ENCODE results near the gene LIMK2.
"Not testable (repeated sequence)": the region's sequence is repeated elsewhere in the genome, so short reads cannot be mapped to it uniquely, and the experiment has no call there.

Gene LIMK2

DNA sequence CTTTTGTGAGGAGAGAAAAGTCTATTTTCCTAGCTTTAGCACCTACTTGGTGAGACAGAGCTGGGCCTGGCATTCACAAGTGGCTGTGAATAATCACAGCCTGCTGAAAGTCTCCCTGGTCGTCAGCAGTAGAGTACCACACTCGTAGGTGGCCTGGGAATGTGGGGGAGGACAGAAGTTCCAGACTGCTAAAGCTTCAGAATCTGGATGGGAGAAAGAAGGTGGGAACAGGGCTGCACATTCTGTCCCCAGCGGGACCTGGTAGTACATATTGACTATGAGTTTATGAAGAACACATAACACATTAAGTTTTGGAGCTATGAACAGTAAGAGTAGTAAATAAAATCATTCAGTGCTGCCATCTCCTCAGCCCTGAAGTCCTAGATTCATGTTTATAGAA lies 19.0 kb upstream of the LIMK2 start:
- no peaks in the 10 kb centered on the region for H3K4me1 ChIP-seq (ENCODE audit: low read length)
- H3K9me2 ChIP-seq (replicated peaks; ENCODE audit: insufficient read depth, low read length) = no peaks in the 10 kb centered on the region
- TF ChIP-seq EZH2 (optimal IDR thresholded peaks at IDR 0.05; ENCODE audit: low read depth, low read length) (no peak), EZH2phosphoT487 (IDR thresholded peaks at IDR 0.05; ENCODE audit: low read length) (no peak)
- TF ChIP-seq, protein P1, sequence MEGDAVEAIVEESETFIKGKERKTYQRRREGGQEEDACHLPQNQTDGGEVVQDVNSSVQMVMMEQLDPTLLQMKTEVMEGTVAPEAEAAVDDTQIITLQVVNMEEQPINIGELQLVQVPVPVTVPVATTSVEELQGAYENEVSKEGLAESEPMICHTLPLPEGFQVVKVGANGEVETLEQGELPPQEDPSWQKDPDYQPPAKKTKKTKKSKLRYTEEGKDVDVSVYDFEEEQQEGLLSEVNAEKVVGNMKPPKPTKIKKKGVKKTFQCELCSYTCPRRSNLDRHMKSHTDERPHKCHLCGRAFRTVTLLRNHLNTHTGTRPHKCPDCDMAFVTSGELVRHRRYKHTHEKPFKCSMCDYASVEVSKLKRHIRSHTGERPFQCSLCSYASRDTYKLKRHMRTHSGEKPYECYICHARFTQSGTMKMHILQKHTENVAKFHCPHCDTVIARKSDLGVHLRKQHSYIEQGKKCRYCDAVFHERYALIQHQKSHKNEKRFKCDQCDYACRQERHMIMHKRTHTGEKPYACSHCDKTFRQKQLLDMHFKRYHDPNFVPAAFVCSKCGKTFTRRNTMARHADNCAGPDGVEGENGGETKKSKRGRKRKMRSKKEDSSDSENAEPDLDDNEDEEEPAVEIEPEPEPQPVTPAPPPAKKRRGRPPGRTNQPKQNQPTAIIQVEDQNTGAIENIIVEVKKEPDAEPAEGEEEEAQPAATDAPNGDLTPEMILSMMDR (IDR thresholded peaks at IDR 0.05; ENCODE audit: low read length) = no peak
- DNase-seq = no peak
- H3K27me3 ChIP-seq (replicated peaks; ENCODE audit: insufficient read depth, low read length) = no peaks in the 10 kb centered on the region
- no peak overlapping the region for H3K9ac ChIP-seq (ENCODE audit: low read length)
- no peaks in the 10 kb centered on the region for H4K20me1 ChIP-seq (ENCODE audit: insufficient read depth, low read length)
- no peak overlapping the region for H3K27ac ChIP-seq (ENCODE audit: low read length)
- H3K79me2 ChIP-seq (ENCODE audit: low read length) = no peaks in the 10 kb centered on the region
- no peak overlapping the region for H2AFZ ChIP-seq (ENCODE audit: low read length)
- H3K4me3 ChIP-seq (ENCODE audit: low read length) = no peak overlapping the region
- H3K4me2 ChIP-seq (ENCODE audit: low read depth, low read length) = no peak overlapping the region
- H3K9me3 ChIP-seq (replicated peaks; ENCODE audit: insufficient read depth, low read length) = no peaks in the 10 kb centered on the region
- no peaks in the 10 kb centered on the region for H3K36me3 ChIP-seq (replicated peaks; ENCODE audit: insufficient read depth, low read length)
- no peaks in the 10 kb centered on the region for H3F3A ChIP-seq (ENCODE audit: insufficient read depth, low read length)

DNA sequence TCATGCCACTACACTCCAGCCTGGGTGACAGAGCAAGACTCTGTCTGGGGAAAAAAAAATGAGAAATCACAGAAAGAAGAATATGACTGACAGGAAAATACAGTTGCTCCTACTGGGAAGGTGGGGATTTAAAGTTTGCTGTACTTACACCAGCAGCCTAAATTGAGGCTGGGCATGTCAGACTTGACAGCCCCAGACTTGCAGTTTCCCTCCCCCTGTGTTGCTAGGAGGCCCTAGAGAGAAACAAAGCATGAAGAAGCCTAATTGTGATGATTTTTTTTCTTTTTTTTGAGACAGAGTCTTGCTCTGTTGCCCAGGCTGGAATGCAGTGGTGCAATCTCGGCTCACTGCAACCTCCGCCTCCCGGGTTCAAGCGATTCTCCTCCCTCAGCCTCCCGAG lies 17.4 kb upstream of the LIMK2 start:
- not testable (repeated sequence) for DNase-seq; H3K4me1 ChIP-seq (ENCODE audit: low read length); H3K79me2 ChIP-seq (ENCODE audit: low read length); H3F3A ChIP-seq (ENCODE audit: insufficient read depth, low read length); H3K36me3 ChIP-seq (replicated peaks; ENCODE audit: insufficient read depth, low read length); H3K4me3 ChIP-seq (ENCODE audit: low read length); H3K9me2 ChIP-seq (replicated peaks; ENCODE audit: insufficient read depth, low read length); H4K20me1 ChIP-seq (ENCODE audit: insufficient read depth, low read length); H3K4me2 ChIP-seq (ENCODE audit: low read depth, low read length); H3K27me3 ChIP-seq (replicated peaks; ENCODE audit: insufficient read depth, low read length); H3K9me3 ChIP-seq (replicated peaks; ENCODE audit: insufficient read depth, low read length); H3K27ac ChIP-seq (ENCODE audit: low read length); H3K9ac ChIP-seq (ENCODE audit: low read length); H2AFZ ChIP-seq (ENCODE audit: low read length)

DNA sequence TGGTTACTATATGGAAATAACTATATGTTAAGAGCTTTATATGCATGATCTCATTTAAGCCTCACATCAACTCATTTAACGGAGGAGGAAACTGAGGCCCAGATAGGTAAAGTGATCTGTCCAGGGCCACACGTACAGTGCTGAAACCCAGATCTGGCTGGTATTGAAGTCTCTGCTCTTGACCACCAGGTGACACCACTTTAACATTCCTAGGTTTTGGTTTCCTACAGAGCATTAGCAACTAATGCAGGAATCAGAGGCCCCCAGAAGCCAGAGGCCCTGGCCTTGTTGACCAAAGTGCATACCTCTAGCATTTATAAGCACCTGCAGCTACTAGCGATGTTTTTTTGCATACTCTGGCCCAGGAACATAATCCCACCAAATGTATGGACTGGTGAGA lies 12.9 kb upstream of the LIMK2 start:
- Histone ChIP-seq H3K36me3 (replicated peaks; ENCODE audit: insufficient read depth, low read length) (no peaks in the 10 kb centered on the region), H3K9me3 (replicated peaks; ENCODE audit: insufficient read depth, low read length) (no peaks in the 10 kb centered on the region), H3K4me3 (ENCODE audit: low read length) (no peak overlapping the region), H2AFZ (ENCODE audit: low read length) (no peak overlapping the region), H3F3A (ENCODE audit: insufficient read depth, low read length) (no peaks in the 10 kb centered on the region), H3K27ac (ENCODE audit: low read length) (no peak overlapping the region), H3K79me2 (ENCODE audit: low read length) (no peaks in the 10 kb centered on the region), H3K9me2 (replicated peaks; ENCODE audit: insufficient read depth, low read length) (no peaks in the 10 kb centered on the region), H3K4me1 (ENCODE audit: low read length) (no peaks in the 10 kb centered on the region), H3K4me2 (ENCODE audit: low read depth, low read length) (no peak overlapping the region), H3K9ac (ENCODE audit: low read length) (no peak overlapping the region), H4K20me1 (ENCODE audit: insufficient read depth, low read length) (no peaks in the 10 kb centered on the region), H3K27me3 (replicated peaks; ENCODE audit: insufficient read depth, low read length) (no peaks in the 10 kb centered on the region)
- TF ChIP-seq EZH2phosphoT487 (IDR thresholded peaks at IDR 0.05; ENCODE audit: low read length) (no peak), EZH2 (optimal IDR thresholded peaks at IDR 0.05; ENCODE audit: low read depth, low read length) (no peak)
- TF ChIP-seq, protein P1 (IDR thresholded peaks at IDR 0.05; ENCODE audit: low read length) = no peak
- no peak for DNase-seq

DNA sequence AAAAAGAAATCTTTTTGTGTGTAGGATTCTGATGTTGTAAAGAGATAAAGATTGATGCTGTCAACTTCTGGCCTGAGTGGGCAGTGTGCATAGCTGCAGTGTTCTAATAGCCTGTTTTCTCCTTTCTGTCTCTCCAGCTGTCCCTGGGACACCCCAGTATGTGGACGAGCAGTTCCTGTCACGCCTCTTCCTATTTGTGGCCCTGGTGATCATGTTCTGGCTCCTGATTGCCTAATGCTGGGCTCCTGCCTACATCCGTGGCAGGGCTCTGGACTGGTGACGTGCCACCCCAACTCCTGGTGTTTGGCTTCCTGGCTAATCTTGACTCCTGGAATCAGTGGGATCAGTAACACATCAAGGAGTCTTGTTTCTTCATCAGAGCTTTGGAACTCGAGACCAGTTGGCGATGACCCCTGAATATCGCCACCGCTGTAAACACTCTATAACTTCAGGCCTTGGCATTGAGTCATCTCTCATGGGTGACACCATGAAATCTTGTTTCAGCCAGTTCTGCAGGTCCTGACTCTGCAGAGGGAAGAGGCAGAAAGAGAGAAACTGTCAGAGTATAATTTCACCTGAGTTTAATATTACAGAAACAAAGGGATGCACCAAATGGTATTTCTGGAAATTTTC lies 7.6 kb upstream of the LIMK2 start:
- not testable (repeated sequence) for H3K36me3 ChIP-seq (replicated peaks; ENCODE audit: insufficient read depth, low read length); H3K4me1 ChIP-seq (ENCODE audit: low read length); H3K27me3 ChIP-seq (replicated peaks; ENCODE audit: insufficient read depth, low read length); H3K9me2 ChIP-seq (replicated peaks; ENCODE audit: insufficient read depth, low read length); H3K27ac ChIP-seq (ENCODE audit: low read length); H2AFZ ChIP-seq (ENCODE audit: low read length); H3K9me3 ChIP-seq (replicated peaks; ENCODE audit: insufficient read depth, low read length); H4K20me1 ChIP-seq (ENCODE audit: insufficient read depth, low read length); H3K4me3 ChIP-seq (ENCODE audit: low read length); H3F3A ChIP-seq (ENCODE audit: insufficient read depth, low read length); H3K4me2 ChIP-seq (ENCODE audit: low read depth, low read length); H3K9ac ChIP-seq (ENCODE audit: low read length); H3K79me2 ChIP-seq (ENCODE audit: low read length); DNase-seq

DNA sequence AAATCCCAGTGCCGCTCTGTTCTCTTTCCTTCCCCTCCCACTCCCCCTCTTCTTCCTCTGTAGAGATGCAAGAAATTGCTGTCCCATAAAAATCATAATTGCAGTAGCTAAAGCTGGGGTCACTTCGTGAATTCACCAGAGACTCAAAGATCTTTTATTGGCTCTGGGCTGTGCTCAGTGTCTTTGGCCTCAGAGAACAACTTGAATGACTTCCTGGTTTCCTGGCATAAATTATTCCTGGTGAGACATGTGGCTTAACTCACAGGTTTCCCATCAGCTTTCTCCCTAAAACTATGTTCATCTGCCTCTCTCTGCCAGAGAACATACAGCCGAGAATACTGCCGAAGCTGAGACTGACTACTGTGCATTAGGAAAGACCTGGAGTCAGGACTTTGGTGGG lies 7.0 kb upstream of the LIMK2 start:
- not testable (repeated sequence) for DNase-seq; H3K4me3 ChIP-seq (ENCODE audit: low read length); H3K9me2 ChIP-seq (replicated peaks; ENCODE audit: insufficient read depth, low read length); H3K9me3 ChIP-seq (replicated peaks; ENCODE audit: insufficient read depth, low read length); H3K9ac ChIP-seq (ENCODE audit: low read length); H3K27ac ChIP-seq (ENCODE audit: low read length); H2AFZ ChIP-seq (ENCODE audit: low read length); H3F3A ChIP-seq (ENCODE audit: insufficient read depth, low read length); H4K20me1 ChIP-seq (ENCODE audit: insufficient read depth, low read length); H3K27me3 ChIP-seq (replicated peaks; ENCODE audit: insufficient read depth, low read length); H3K79me2 ChIP-seq (ENCODE audit: low read length); H3K36me3 ChIP-seq (replicated peaks; ENCODE audit: insufficient read depth, low read length); H3K4me2 ChIP-seq (ENCODE audit: low read depth, low read length); H3K4me1 ChIP-seq (ENCODE audit: low read length)

DNA sequence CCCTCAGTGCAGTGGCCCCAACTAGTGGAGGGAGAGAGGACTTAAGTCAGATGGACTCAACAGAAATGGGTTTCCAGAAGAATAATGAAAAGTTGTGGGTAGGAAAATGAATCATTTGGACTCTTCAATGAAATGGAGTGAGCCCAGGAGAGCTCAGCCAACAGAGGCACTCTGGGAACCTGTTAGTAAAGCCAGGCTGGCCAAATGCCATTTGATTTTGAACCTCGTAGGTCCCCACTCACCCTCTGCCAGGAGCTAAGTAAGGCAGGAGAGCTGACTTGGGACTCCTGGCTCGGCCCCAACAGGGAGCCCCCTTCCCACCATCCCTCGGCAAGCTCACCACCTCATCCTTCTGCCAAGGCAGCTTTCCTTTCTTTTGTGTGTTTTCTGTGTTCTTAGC lies 5.6 kb upstream of the LIMK2 start:
- DNase-seq; H2AFZ ChIP-seq (ENCODE audit: low read length); H3K27ac ChIP-seq (ENCODE audit: low read length); H4K20me1 ChIP-seq (ENCODE audit: insufficient read depth, low read length); H3K36me3 ChIP-seq (replicated peaks; ENCODE audit: insufficient read depth, low read length); H3K79me2 ChIP-seq (ENCODE audit: low read length); H3K9me3 ChIP-seq (replicated peaks; ENCODE audit: insufficient read depth, low read length); H3K9ac ChIP-seq (ENCODE audit: low read length); H3K4me2 ChIP-seq (ENCODE audit: low read depth, low read length); H3K27me3 ChIP-seq (replicated peaks; ENCODE audit: insufficient read depth, low read length); H3K9me2 ChIP-seq (replicated peaks; ENCODE audit: insufficient read depth, low read length); H3K4me3 ChIP-seq (ENCODE audit: low read length); H3F3A ChIP-seq (ENCODE audit: insufficient read depth, low read length): not testable (repeated sequence)
- H3K4me1 ChIP-seq (ENCODE audit: low read length) = peaks cover 16% of the 10 kb centered on the region
